ENCODE data around the gene TMEM266.

DNA sequence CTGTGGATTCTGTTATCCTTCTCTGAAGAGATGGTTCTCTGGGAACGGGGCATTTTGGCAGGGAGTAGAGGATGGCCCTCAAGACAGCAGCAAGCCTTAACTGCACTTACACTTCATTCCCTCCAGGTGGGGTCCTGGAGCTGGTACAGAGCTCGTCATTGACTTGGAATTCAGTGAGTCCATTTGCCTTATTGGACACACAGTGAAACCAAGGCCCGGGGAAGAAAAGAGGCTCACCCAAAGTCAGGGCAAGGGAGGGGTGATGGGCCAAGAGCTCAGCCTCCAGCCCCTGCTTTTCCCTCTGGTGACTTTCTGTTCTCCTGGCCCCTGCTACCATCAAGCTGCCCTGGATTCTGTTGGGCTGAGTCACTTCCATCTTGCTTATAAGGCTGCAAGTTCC lies 125.9 kb downstream of the TMEM266 start:
- TF ChIP-seq, protein P1, sequence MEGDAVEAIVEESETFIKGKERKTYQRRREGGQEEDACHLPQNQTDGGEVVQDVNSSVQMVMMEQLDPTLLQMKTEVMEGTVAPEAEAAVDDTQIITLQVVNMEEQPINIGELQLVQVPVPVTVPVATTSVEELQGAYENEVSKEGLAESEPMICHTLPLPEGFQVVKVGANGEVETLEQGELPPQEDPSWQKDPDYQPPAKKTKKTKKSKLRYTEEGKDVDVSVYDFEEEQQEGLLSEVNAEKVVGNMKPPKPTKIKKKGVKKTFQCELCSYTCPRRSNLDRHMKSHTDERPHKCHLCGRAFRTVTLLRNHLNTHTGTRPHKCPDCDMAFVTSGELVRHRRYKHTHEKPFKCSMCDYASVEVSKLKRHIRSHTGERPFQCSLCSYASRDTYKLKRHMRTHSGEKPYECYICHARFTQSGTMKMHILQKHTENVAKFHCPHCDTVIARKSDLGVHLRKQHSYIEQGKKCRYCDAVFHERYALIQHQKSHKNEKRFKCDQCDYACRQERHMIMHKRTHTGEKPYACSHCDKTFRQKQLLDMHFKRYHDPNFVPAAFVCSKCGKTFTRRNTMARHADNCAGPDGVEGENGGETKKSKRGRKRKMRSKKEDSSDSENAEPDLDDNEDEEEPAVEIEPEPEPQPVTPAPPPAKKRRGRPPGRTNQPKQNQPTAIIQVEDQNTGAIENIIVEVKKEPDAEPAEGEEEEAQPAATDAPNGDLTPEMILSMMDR (conservative IDR thresholded peaks at IDR 0.05; ENCODE audit: low read depth in 2 of 2) = peak; percentile 62 to 82
- no peak for TF ChIP-seq REST (IDR thresholded peaks at IDR 0.05; ENCODE audit: unreplicated experiment)
- no peak for TF ChIP-seq EZH2phosphoT487 (IDR thresholded peaks at IDR 0.05; ENCODE audit: unreplicated experiment)
- TF ChIP-seq POLR2AphosphoS5 (IDR thresholded peaks at IDR 0.05; ENCODE audit: low read depth) = no peak
- TF ChIP-seq EZH2 (IDR thresholded peaks at IDR 0.05; ENCODE audit: low read depth, unreplicated experiment) = no peak
- TF ChIP-seq NANOG (IDR thresholded peaks at IDR 0.05; ENCODE audit: borderline replicate concordance) = no peak
- TF ChIP-seq ZNF114 (CRISPR knock-in tag; IDR thresholded peaks at IDR 0.05) = no peak

Measured in GM23338 (cell line).